ENCODE results near the gene CADM3.

The CADM3 gene

DNA sequence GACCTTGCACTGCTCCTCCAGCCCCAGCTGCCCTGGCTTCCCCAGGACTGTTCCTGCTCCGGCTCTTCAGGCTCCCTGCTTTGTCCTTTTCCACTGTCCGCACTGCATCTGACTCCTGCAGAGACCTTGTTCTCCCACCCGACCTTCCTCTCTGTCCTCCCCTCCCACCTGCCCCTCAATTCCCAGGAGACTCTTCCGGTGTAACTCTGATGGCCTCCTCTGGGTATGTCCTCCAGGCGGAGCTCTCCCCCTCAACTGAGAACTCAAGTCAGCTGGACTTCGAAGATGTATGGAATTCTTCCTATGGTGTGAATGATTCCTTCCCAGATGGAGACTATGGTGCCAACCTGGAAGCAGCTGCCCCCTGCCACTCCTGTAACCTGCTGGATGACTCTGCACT is 33.8 kb downstream of the CADM3 start:
- DNase-seq (ENCODE audit: low read depth, low spot score) = no peak

- DNase-seq (ENCODE audit: low read depth, low spot score) = no peak
Observed at GRCh38 chr1:159206110-159206509, 34.7 kb downstream of the CADM3 start.

- DNase-seq (ENCODE audit: low read depth, low spot score) = no peak
Observed at GRCh38 chr1:159207080-159207479, 35.7 kb downstream of the CADM3 start.

DNA sequence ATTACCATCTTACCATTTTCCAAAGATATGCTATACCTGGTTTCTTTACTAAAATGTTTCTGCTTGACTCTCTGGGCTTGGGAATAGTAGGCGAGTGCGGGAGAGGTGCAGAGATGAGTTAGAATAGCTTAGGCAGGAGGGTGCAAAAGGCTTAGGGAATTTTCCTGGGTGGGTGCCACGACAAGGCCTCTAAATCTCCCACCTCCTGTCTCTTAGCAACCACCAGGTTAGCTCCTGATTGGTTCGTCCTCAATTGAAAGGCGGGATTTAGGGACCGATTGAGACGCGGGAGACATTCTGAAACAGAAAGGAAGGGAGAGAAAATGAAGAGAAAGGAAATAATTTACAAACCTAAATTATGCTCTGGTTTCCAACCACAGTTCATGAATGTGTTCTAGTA is 36.4 kb downstream of the CADM3 start:
- no peak for DNase-seq (ENCODE audit: low read depth, low spot score)

GRCh38 chr1:159208175-159208825 is 36.9 kb downstream of the CADM3 start:
- no peak for DNase-seq (ENCODE audit: low read depth, low spot score)

DNA sequence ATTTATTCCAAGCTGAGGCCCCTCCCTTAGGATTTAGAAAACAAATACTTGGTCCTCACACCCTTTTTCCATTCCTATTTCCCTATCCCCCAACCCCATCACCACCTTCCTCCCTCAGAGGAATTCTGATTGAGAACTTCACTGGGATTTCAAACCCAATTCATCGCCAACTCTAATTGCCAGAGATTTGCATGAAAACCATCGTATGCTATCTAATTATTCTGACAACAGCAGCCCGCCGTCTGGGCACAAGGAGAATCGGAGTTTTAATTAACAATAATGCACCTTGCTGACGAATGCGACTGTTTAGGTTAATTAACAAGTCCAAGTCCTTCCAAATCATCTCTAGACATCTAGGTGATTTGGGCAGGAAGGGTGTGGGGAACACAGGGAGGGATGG is 37.6 kb downstream of the CADM3 start:
- no peak for DNase-seq (ENCODE audit: low read depth, low spot score)

DNA sequence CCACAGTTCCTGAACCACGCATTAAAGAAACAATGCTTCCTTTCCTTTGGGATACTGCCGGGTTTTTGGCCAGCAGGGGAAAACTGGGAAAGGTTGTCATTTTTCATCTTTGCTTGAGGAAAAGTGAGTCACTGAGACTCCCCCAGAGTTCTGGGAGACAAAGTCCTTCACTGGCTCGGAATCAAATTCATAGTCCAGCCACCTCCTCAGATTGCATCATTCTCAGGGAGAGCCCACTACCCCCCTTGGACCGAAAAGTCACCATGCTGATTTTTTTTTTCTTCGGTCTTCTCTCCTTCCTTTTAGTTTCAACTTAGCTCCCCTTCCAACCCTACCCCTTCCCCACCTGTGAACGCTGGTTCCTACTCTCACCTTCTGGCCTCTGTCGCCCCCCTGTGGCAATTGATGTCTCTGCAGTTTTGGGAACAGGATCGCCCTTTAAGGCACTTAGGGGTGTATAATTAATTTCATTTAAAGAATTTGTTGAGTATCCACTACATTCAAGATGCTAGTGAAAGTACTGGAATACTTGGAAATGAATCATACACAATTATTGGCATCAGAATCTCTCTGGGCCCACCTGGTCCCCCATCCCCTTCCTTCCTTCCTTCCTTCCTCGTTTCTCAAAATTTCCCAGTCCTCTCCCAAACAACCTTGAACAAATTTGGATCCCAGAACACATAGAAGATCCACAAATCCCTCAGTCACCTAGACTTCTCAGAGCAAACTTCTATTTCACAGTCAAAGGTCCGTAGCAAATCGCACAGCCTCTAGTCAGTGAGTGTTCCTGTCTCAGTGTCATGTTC is 40.1 kb downstream of the CADM3 start:
- no peak for DNase-seq (ENCODE audit: low read depth, low spot score)

DNA sequence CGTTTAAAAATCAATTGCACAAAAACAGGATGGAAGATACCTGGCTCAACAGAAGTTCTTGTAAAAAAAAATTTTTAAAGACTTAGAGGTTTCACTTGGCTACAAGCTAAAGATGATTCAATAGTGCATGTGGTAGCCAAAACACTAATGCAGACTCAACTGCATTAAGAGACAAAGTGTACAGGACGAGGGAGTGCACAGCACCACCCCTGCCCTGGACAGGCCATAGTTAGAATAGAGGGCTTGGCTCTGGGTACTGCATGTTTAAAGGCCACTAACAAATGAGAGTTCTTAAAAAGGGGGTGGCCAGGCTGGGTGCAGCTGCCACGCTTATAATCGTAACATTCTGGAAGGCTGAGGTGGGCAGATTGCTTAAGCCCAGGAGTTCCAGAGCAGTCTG is 41.2 kb downstream of the CADM3 start:
- DNase-seq (ENCODE audit: low read depth, low spot score) = no peak

DNA sequence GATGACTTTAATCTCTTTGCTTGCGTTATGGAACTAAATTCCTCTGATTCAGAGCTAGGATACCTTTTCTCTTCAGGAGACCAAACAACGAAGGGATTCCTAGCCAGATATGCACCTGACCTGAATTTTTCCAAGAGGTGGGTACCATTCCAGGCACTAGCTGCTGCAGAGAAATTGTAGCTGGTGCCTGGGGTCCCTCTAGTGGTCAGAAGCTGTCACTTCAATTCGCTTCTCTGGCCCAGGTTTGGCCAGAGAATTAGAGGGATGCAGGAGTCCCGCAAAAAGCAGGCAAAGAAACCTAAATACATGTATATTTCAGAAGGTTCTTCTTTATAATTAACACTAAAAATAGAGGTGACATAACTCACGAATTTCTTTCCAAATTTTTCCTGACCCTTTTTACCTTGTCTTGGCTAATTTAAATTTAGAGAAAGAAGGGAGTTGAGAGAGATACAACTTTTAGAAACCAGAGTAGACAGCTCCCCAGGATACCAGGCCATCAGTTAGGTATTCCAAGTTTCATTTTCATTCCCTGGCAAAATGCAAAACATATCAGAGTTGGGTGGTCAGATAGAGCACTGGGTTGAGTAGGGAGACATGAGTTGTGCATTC is 42.8 kb downstream of the CADM3 start:
- peak; percentile 9 for DNase-seq (ENCODE audit: low read depth, low spot score)

- DNase-seq (ENCODE audit: low read depth, low spot score) = no peak
Observed at GRCh38 chr1:159218649-159219636, 47.5 kb downstream of the CADM3 start.

DNA sequence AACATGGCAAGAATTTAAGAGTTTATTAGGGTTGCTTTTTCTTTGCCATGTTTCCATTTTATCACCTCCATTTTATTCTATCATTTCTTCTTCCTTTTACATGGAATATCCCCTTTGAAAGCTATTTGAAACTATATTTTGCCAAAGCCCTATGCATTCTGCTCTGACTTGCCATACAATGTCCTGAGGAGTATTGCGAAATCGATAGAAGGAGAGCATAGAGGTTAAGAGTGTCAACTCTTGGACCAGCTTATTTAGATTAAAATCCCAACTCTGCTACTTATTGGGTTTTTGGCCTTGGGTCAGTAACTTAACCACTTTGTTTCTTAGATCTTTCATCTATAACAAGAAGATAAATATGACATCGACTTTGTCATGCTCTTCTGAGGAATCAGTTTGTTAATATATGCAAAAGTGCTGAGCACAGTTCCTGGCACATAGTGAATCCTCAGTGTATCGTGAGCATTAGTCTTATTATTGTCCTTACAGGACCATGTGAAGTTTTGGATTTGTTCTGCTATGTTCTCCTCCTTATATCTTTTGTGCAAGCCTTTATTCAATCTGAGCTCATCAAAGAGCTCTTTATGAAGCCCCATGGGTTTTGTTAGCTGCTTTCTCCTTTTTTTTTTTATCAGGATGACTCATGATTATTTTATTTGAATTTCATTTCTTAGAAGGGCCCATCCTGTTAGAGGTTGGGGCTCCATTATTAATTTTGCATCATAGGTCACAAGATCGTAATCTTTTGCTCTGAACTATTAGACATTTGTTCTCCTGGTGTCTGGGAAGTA is 50.9 kb downstream of the CADM3 start:
- no peak for DNase-seq (ENCODE audit: low read depth, low spot score)

GRCh38 chr1:159223004-159223403 is 51.6 kb downstream of the CADM3 start:
- DNase-seq (ENCODE audit: low read depth, low spot score) = no peak

GRCh38 chr1:159228554-159228953 is 57.1 kb downstream of the CADM3 start:
- DNase-seq (ENCODE audit: low read depth, low spot score) = no peak

DNA sequence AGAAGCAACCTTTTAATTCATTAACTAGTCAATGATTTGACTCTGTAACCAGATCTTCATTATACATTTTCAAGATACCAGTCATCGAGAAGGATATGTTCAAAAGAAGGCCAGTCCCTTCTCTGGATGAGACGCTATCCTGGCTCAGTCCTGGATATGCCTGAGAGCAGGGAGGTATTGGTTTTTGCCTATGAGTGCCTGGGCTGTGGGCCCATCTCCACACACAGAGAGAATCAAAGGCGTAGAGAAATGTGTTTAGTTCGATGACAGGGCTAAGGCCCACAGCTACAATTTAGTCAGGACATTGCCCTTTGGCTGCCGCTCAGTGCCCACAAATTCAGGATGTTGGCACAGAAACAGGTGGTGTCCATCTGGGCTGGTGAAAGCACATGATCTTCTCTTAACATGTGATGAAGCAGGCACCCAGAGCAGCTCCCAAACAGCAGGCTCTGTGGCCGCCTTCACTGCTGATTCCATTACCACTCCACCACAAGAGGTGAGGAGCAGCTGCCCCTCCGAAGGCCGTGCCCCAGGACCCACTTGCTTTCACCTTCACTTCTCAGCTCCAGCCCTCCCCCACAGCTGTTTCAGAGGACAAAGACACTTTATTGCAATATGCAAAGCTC is 58.0 kb downstream of the CADM3 start:
- DNase-seq (ENCODE audit: low read depth, low spot score) = no peak

GRCh38 chr1:159229896-159230295 is 58.5 kb downstream of the CADM3 start:
- DNase-seq (ENCODE audit: low read depth, low spot score) = no peak

GRCh38 chr1:159239551-159240220 is 68.3 kb downstream of the CADM3 start:
- no peak for DNase-seq (ENCODE audit: low read depth, low spot score)

DNA sequence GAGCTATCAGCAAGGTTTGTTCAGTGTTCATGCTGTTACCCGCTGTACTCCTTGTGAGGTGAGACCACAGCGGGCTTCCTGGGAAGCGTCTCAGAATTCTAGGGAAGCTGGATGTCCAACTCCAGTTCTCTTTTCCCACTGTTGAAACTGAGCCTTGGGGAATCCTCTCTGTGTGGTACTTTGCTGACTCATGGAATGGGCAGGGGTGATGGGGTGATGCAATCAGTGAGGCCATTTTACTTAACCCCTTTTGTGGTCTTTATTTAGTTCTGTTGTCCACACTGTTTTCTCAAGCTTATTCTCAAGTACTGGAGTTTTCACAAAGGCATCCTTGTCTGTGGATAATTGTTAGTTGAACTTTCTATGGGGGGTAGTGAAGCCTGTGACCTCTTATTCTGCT is 75.9 kb downstream of the CADM3 start:
- DNase-seq (ENCODE audit: low read depth, low spot score) = no peak

GRCh38 chr1:159248311-159248710 is 76.9 kb downstream of the CADM3 start:
- DNase-seq (ENCODE audit: low read depth, low spot score) = no peak

DNA sequence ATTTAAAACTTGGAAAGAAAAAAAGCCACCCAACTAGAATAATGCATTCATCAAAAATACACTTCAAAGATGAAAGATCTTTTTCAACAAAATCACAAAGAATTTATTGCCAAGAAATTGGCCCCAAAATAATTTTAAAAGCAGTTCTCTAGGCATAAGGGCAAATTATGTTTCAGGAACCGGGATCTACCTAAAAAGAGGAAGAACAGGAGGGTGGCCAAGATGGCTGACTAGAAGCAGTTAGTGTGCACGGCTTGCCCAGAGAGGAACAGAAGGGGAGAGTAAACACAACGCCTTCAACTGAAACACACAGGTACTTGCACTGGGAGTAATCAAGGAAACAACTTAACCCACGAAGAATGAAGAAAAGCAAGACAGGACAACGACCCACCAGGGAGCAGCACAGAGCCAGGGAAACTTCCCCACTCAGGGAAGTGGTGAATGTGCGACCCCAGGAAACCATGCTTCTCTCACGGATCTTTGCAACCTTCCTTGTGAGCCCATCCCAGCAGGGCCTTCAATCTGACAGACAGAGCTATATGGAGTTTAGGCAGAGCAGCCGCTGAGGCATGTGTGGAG is 79.3 kb downstream of the CADM3 start:
- DNase-seq (ENCODE audit: low read depth, low spot score) = no peak

Measured in smooth muscle cell of the brain vasculature (primary cell).